K562 (cell line): ENCODE data around the gene INCA1. TPM values are rescaled to one million over a fixed set of nuclear protein-coding genes. Genes with fewer than 3 reads are reported as not detected.

Source experiments
- ARID1B ChIP-seq: fragments of 450-650 bp; IDR thresholded peaks from 2 replicates; pipeline ENCODE4 v1.6.1; 2016; ENCODE audit warnings: antibody characterized with exemption, mild to moderate bottlenecking, inconsistent platforms
- CHCHD3 ChIP-seq: fragments of 250-450 bp; sonication (Bioruptor Pico); IDR thresholded peaks from 2 replicates; pipeline ENCODE4 v2.1.2; 2022; ENCODE audit warnings: mild to moderate bottlenecking
- ETV5 ChIP-seq: sonication (generic); formaldehyde crosslinking; IDR thresholded peaks from 2 replicates; pipeline ENCODE4 v1.4.0; 2020; ENCODE audit warnings: low read depth, mild to moderate bottlenecking, missing genetic modification reagents
- EWSR1 ChIP-seq: fragments of 450-650 bp; IDR thresholded peaks from 2 replicates; pipeline ENCODE4 v1.6.1; 2018; ENCODE audit warnings: borderline replicate concordance, mild to moderate bottlenecking, low read depth, moderate library complexity; ENCODE audit not compliant: partially characterized antibody
- FOS ChIP-seq: IDR thresholded peaks from 3 replicates; pipeline ENCODE4 v1.6.1; 2011; ENCODE audit not compliant: insufficient read length; ENCODE audit errors: extremely low read depth
- GATAD2B ChIP-seq: fragments of 450-650 bp; IDR thresholded peaks from 2 replicates; pipeline ENCODE4 v1.6.1; 2017; ENCODE audit warnings: mild to moderate bottlenecking, borderline replicate concordance
- LCOR ChIP-seq: sonication (generic); formaldehyde crosslinking; IDR thresholded peaks from 2 replicates; pipeline ENCODE4 v1.8.0; 2022; ENCODE audit warnings: mild to moderate bottlenecking, missing genetic modification reagents
- MAZ ChIP-seq, 2 experiments: fragments of 450-650 bp in 1 of 2; sonication (generic) in 1 of 2; formaldehyde crosslinking; IDR thresholded peaks in 1 of 2; conservative IDR thresholded peaks in 1 of 2; 2 replicates each; pipeline versions ENCODE4 v1.4.0 to v1.5.0; 2020; ENCODE audit warnings: mild to moderate bottlenecking in 1 of 2, missing genetic modification reagents in 1 of 2
- MTA1 ChIP-seq: fragments of 450-650 bp; IDR thresholded peaks from 2 replicates; pipeline ENCODE4 v1.6.1; 2017; ENCODE audit warnings: borderline replicate concordance
- NRF1 ChIP-seq, 2 experiments: fragments of 450-650 bp; IDR thresholded peaks in 1 of 2; conservative IDR thresholded peaks in 1 of 2; 2 replicates each; pipeline ENCODE4 v1.6.1; 2014; ENCODE audit warnings: mild to moderate bottlenecking in 2 of 2
- PHB ChIP-seq: fragments of 250-450 bp; sonication (Bioruptor Pico); IDR thresholded peaks from 2 replicates; pipeline ENCODE4 v1.5.0; 2021
- PTBP1 ChIP-seq: fragments of 200-400 bp; formaldehyde crosslinking; IDR thresholded peaks from 2 replicates; pipeline ENCODE4 v1.6.1; 2017; ENCODE audit warnings: low read depth, low read length
- SAP30 ChIP-seq: fragments of 200-600 bp; sonication (generic); IDR thresholded peaks from 2 replicates; pipeline ENCODE4 v1.6.1; 2012; ENCODE audit warnings: borderline replicate concordance, low read depth, mild to moderate bottlenecking, moderate library complexity, low read length, control low read depth, inconsistent platforms; ENCODE audit not compliant: insufficient read depth, poor library complexity, severe bottlenecking
- TAF1 ChIP-seq: IDR thresholded peaks from 2 replicates; pipeline ENCODE4 v1.6.1; 2011; ENCODE audit warnings: mild to moderate bottlenecking, low read length, moderate library complexity; ENCODE audit not compliant: insufficient read depth, control insufficient read depth, severe bottlenecking; ENCODE audit errors: extremely low read depth
- ZNF184 ChIP-seq: sonication (generic); formaldehyde crosslinking; IDR thresholded peaks from 2 replicates; pipeline ENCODE4 v1.5.0; 2020; ENCODE audit warnings: missing genetic modification reagents
- ZNF253 ChIP-seq: fragments of 250-450 bp; sonication (Bioruptor Pico); conservative IDR thresholded peaks from 2 replicates; pipeline ENCODE4 v1.6.1; 2021; ENCODE audit warnings: mild to moderate bottlenecking
- polyA plus RNA-seq, 8 experiments: library from polyadenylated mRNA; depleted of rRNA in 4 of 8; stranded (reverse) in 5 of 8; unstranded in 3 of 8; fragments of >200 nt; fragmentation: Nextera tagmentation in 2 of 8; fragmentation: Illumina TruSeq in 1 of 8; extraction: Ambion mirVana in 2 of 8; extraction: Trizol in 1 of 8; gene quantifications; 2 replicates each; pipeline versions ENCODE4 v1.2.1 to v1.2.3, GENCODE V29; 2011 to 2014; ENCODE audit warnings: inconsistent platforms in 1 of 8, missing spikeins in 1 of 8
- total RNA-seq, 7 experiments: library from RNA; depleted of rRNA in 6 of 7; stranded (reverse); fragments of >200 nt in 6 of 7; fragmentation: Illumina TruSeq in 2 of 7; extraction: Trizol in 2 of 7; gene quantifications; 2 replicates each; pipeline versions ENCODE4 v1.2.1 to v1.2.3, GENCODE V29; 2011 to 2021; ENCODE audit warnings: low replicate concordance in 1 of 7
- TF ChIP-seq, protein P1 (sequence below), 2 experiments: IDR thresholded peaks in 1 of 2; conservative IDR thresholded peaks in 1 of 2; 2 replicates each; pipeline ENCODE4 v1.6.1; 2016; ENCODE audit warnings: low read depth in 2 of 2, mild to moderate bottlenecking in 1 of 2, missing compliant biosample characterization in 1 of 2, missing genetic modification characterization in 1 of 2, moderate library complexity in 1 of 2
- TF ChIP-seq, protein P2 (sequence below): fragments of 450-650 bp; IDR thresholded peaks from 2 replicates; pipeline ENCODE4 v1.6.1; 2016; ENCODE audit warnings: antibody characterized with exemption
- TF ChIP-seq, protein P3 (sequence below): fragments of 450-650 bp; IDR thresholded peaks from one replicate; pipeline ENCODE4 v1.6.1; 2018; ENCODE audit warnings: mild to moderate bottlenecking, moderate library complexity; ENCODE audit not compliant: partially characterized antibody

The INCA1 gene
- total and polyA plus RNA-seq, 9 of the 15 experiments (the other 6 are each of a cell fraction or from before 2014, with no cell fraction given), result 0.08 to 0.50 (median 0.13) TPM; not detected in 4

DNA sequence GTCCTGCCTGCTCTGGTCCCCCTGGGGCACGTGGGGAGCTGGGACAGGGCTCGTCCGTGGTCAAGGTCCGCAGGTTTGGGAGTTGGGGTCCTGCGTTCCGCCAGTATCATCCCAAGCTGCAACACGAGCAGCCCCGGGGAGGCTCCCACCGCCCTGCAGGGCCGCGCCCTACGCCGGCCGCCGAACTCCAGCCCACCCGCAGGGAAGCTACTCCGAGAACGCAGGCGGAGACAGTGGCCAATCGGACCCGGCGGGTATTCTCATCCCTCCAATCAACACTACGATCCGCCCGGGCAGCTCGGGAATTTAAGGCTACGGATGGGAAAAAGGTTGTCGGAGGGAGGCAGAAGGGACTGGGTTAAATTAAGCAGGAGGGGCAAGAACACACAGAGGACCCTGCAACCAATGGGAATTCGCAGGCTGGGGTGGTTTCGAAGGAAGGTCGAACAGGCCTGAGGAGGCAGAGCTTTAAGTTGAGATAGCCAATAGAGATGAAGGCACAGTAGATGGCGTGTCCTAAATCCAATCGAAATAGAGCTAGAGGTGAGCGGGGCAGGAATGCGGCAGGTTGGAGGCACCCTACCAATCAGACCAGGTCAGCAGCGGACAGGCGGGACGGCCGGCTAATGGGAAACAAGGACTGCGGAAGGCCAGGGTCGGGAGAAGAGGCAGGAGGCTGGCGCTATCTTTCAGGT, 30.3 kb downstream of the INCA1 start (continued):
- TF ChIP-seq, protein P1, sequence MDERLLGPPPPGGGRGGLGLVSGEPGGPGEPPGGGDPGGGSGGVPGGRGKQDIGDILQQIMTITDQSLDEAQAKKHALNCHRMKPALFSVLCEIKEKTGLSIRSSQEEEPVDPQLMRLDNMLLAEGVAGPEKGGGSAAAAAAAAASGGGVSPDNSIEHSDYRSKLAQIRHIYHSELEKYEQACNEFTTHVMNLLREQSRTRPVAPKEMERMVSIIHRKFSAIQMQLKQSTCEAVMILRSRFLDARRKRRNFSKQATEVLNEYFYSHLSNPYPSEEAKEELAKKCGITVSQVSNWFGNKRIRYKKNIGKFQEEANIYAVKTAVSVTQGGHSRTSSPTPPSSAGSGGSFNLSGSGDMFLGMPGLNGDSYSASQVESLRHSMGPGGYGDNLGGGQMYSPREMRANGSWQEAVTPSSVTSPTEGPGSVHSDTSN (CRISPR knock-in tag; IDR thresholded peaks at IDR 0.05; ENCODE audit: low read depth), result peak; percentile 89
- TF ChIP-seq, protein P1 (tag; conservative IDR thresholded peaks at IDR 0.05; ENCODE audit: low read depth), result peak; percentile 99
- TF ChIP-seq ARID1B (no peak), FOS (peak; percentile 98), ZNF253 (CRISPR knock-in tag) (no peak), PHB (CRISPR knock-in tag) (no peak), PTBP1 (no peak), GATAD2B (no peak), MTA1 (no peak), ZNF184 (CRISPR knock-in tag) (no peak), NRF1 (conservative IDR thresholded peaks at IDR 0.05 in 1 of 2, IDR thresholded peaks at IDR 0.05 in 1 of 2) (peak in 1 of 2 experiments; percentile 36; a peak in 2 of 4 replicates), ETV5 (no peak; the same call in 1 of the 2 replicates), EWSR1 (no peak), CHCHD3 (no peak), SAP30 (no peak), LCOR (CRISPR knock-in tag) (peak; percentile 59; the same call in 1 of the 2 replicates), MAZ (CRISPR knock-in tag; conservative IDR thresholded peaks at IDR 0.05 in 1 of 2, IDR thresholded peaks at IDR 0.05 in 1 of 2) (peak; percentile 11 to 43; a peak in 1 of 4 replicates), TAF1 (no peak)
- TF ChIP-seq, protein P2, sequence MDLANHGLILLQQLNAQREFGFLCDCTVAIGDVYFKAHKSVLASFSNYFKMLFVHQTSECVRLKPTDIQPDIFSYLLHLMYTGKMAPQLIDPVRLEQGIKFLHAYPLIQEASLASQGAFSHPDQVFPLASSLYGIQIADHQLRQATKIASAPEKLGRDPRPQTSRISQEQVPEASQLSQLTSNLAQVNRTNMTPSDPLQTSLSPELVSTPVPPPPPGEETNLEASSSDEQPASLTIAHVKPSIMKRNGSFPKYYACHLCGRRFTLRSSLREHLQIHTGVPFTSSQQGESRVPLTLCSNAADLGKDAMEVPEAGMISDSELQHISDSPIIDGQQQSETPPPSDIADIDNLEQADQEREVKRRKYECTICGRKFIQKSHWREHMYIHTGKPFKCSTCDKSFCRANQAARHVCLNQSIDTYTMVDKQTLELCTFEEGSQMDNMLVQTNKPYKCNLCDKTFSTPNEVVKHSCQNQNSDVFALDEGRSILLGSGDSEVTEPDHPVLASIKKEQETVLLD, result no peak
- TF ChIP-seq, protein P3, sequence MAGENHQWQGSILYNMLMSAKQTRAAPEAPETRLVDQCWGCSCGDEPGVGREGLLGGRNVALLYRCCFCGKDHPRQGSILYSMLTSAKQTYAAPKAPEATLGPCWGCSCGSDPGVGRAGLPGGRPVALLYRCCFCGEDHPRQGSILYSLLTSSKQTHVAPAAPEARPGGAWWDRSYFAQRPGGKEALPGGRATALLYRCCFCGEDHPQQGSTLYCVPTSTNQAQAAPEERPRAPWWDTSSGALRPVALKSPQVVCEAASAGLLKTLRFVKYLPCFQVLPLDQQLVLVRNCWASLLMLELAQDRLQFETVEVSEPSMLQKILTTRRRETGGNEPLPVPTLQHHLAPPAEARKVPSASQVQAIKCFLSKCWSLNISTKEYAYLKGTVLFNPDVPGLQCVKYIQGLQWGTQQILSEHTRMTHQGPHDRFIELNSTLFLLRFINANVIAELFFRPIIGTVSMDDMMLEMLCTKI, result no peak
